Coronary artery (tissue), 2 donors: ENCODE data around the gene ZNF536.

Experiments
- DNase-seq: peaks from one replicate; pipeline ENCODE4 v3.0.0-alpha.2; 2017; ENCODE audit warnings: low spot score
- H3K27ac ChIP-seq, 2 donors: fragments of 200-600 bp; sonication (generic); one replicate each; pipeline ENCODE4 v1.5.1; 2016 to 2019
- H3K4me3 ChIP-seq: fragments of 200-600 bp; sonication (generic); 2 replicates; pipeline ENCODE4 v1.5.1; 2016; ENCODE audit warnings: mild to moderate bottlenecking, moderate library complexity
- TF ChIP-seq, protein P1 (sequence below): fragments of 200-600 bp; sonication (generic); IDR thresholded peaks from one replicate; pipeline ENCODE4 v1.5.1; 2019; ENCODE audit warnings: antibody characterized with exemption

ZNF536 gene

DNA sequence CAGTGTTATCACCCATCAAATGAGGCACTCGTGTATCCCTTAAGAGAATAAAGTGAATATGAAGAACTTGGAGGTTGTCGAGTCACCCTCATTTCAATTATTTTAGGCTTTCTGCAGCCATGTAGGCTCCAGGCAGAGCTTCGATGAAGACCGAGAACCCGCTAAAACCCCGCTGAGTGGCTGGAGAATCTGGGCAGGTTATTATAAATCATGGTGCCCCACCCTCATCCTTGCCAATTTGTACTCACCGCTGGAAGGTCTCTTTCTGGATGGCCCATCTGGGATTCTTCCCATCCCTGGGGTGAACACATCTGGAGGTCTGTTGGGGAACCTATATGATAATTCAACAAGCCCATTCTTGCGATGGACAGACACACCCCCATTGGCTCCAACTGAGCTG, 190.8 kb downstream of the ZNF536 start:
- TF ChIP-seq, protein P1, sequence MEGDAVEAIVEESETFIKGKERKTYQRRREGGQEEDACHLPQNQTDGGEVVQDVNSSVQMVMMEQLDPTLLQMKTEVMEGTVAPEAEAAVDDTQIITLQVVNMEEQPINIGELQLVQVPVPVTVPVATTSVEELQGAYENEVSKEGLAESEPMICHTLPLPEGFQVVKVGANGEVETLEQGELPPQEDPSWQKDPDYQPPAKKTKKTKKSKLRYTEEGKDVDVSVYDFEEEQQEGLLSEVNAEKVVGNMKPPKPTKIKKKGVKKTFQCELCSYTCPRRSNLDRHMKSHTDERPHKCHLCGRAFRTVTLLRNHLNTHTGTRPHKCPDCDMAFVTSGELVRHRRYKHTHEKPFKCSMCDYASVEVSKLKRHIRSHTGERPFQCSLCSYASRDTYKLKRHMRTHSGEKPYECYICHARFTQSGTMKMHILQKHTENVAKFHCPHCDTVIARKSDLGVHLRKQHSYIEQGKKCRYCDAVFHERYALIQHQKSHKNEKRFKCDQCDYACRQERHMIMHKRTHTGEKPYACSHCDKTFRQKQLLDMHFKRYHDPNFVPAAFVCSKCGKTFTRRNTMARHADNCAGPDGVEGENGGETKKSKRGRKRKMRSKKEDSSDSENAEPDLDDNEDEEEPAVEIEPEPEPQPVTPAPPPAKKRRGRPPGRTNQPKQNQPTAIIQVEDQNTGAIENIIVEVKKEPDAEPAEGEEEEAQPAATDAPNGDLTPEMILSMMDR, result no peak
- no peak overlapping the region for H3K4me3 ChIP-seq
- no peak for DNase-seq
- no peak overlapping the region for H3K27ac ChIP-seq

DNA sequence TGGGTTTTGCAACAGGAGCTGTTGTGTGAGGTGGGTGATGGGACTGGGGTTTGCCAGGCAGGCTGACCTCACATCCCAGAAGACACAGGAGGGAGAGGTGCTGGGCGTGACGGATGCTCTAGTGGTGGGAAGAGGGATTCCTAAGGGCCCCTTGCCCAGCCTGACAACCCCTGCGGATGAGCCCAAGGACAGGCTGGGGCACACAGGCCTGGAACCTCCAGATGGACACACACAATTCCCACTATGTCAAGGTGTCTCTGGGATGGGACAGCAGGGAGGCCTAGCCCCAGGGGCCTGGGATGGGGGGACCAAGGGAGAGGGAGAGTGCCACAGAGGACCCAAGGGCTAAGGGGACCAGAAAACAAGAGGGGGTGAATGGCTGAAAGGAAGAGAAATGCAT, 191.5 kb downstream of the ZNF536 start:
- H3K27ac ChIP-seq, result no peak overlapping the region
- no peak for DNase-seq
- H3K4me3 ChIP-seq, result no peak overlapping the region
- TF ChIP-seq, protein P1, result no peak

DNA sequence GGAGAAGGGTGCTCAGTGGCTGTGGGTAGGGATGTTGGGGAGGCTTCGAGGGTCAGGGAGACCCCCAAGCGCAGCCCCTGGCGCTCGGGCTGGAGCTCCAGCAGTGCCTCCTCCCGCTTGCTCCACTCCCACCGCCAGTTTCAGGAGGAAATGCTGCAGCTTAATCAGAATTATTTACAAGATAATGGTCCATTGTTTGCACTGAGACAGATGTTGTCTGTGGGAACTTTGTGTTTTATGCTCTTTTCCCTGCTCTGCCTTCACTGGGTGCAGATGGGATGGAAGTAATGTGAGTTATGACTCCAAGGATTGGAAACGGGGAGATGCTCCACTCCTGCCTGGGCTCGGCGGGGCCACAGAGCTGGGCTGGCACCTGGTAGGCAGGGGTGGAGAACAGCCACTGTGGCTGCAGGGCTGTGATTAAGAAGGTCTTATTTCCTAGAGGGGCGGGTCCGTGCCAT, 192.4 kb downstream of the ZNF536 start:
- no peak overlapping the region for H3K4me3 ChIP-seq
- no peak for DNase-seq
- TF ChIP-seq, protein P1, result no peak
- H3K27ac ChIP-seq, result no peak overlapping the region

DNA sequence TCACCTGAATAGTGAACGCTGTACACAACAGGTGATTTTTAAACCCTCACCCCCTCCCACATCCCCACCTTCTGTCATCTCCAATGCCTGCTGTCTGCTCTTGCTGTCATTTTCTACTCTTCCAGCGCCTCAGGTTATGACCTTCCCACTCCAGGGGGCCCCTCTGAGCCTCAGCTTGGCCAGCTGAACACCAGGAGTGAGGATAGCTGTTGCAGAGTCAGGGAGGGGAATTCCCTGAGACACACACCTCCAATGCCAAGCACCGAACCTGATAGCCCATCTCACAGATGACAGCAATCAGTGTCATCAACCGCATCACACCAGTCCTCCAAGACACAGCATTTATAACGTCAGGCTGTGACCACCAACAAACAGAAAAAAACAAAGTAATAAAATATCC, 193.5 kb downstream of the ZNF536 start:
- H3K27ac ChIP-seq, result no peak overlapping the region
- no peak for DNase-seq
- TF ChIP-seq, protein P1, result no peak
- no peak overlapping the region for H3K4me3 ChIP-seq

DNA sequence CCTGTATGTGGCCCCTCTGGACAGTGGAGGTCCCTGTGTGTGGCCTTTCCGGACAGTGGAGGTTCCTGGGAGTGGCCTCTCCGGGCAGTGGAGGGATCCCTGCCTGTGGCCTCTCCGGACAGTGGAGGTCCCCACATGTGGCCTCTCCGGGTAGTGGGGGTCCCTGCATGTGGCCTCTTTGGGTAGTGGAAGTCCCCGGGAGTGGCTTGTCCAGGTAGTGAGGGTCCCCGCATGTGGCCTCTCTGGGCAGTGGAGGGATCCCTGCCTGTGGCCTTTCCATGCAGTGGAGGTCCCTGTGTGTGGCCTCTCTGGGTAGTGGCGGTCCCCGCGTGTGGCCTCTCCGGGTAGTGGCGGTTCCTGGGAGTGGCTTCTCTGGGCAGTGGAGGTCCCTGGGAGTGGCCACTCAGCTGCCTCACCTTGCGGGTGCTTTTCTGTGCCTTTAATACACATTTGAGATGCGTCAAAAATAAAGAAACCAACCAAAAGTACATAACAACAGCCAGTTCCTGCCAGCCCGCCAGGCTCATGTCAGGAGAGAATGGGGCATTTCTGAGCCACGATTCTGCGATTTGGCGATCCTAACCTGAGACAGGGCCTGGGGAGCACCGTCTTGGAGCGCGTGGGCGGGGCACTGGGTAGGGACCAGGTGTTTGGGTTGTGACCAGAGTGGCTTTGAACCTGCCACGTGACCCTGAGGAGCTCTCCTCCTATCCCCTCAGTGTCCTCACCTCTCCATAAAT, 194.7 kb downstream of the ZNF536 start:
- no peak for DNase-seq
- H3K27ac ChIP-seq, result no peak overlapping the region
- no peak overlapping the region for H3K4me3 ChIP-seq
- TF ChIP-seq, protein P1, result no peak

DNA sequence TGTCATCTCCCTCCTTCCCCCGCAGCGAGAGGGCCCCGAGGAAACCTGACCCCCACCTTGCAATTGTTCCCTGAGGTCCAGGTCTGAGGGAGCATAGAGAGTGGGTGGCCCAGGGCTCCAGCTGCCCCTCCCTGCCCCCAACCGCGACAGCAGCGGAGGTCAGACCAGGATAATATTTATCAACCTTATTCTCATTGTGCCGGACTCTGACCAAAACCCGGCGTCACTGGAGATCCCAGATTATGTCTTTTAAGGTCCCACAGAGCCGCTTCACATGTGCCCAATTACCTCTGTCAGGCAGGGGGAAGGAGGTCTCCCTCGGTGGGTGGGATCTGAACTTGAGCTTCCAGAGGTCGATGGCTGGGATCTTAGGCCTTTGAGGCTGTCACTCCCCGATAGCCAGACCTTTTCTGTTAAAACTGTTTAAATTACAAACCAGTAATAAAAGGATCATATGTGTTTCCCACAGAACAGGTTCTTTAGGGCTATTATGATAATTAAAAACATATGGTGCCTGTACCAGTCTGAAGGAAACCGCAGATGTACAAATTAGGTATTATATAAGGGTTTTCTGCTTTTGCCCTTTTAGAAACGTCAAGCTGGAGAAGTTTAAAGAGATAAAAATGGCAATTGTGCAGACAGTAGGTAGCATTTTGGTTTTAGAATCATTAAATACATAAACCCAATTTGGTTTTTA, 195.5 kb downstream of the ZNF536 start:
- H3K27ac ChIP-seq, result no peak overlapping the region
- no peak overlapping the region for H3K4me3 ChIP-seq
- no peak for DNase-seq
- TF ChIP-seq, protein P1, result no peak

DNA sequence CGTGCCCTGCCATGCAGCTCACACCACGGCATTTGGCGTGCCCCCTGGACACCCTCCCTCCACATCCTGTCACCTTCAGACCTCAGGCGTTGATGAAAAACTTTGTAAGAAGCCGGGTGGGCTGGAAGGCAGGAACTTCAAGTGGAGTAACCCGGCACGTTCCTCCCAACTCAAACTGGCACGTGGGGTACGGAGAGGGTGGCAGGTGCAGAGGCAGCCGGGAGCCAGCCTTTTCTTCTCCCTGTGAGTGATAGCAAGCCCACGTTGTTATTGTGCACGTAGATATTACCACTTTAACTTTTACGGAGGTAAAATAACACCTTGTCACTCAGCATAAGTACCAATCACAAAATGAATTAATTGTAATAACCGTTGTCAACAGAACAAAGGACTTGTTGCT, 198.0 kb downstream of the ZNF536 start:
- TF ChIP-seq, protein P1, result no peak
- Histone ChIP-seq H3K4me3 (no peak overlapping the region), H3K27ac (no peak overlapping the region)
- no peak for DNase-seq
